HG03108 (cell line): Measurements from ENCODE around the gene SMOC2.

Source experiments
- ATAC-seq: cut with Tn5 transposase; IDR thresholded peaks from one replicate; pipeline ENCODE4 v1.9.1; 2021; ENCODE audit warnings: moderate library complexity; ENCODE audit not compliant: unreplicated experiment

SMOC2 gene

DNA sequence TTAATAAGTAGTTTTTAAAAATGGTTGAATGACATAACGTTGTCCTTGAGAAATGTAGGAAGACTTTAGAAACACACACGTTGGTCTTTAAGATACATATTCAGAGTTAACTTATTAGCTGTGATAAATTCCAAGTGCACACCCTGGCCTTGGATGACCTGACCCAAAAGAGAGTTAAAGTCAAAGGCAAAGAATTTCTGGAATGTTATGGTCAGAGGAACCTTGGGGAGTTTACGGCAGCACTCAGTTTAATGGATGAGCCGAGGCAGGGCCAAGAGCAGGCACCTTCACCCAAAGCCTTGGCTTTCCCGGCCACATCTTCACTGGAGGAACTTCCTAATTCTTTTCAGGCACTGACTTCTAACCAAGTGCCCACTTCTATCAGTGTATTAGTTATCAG lies 200.5 kb downstream of the SMOC2 start:
- no peak for ATAC-seq

- no peak for ATAC-seq
These were observed 202.4 kb downstream of the SMOC2 start for GRCh38 chr6:168643401-168643800.

DNA sequence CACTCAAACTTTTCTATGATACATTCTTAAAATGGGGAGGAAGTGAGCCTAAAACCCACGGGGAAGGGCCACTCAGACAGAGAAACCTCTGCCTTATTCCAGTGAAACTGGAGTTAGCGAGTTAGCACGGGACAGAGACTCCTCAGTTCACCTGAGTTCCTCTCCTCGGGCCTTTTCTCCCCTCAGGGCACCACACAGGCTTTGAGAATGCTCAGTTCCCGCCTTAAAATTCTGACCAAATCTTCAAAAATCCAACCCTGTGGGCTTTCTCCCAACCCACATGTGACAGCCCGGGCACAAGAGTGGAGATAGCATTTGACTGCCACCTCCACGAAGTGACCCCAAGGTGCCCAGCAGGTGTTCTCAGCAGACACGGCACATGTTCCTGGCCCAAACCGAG lies 204.3 kb downstream of the SMOC2 start:
- ATAC-seq, result no peak

DNA sequence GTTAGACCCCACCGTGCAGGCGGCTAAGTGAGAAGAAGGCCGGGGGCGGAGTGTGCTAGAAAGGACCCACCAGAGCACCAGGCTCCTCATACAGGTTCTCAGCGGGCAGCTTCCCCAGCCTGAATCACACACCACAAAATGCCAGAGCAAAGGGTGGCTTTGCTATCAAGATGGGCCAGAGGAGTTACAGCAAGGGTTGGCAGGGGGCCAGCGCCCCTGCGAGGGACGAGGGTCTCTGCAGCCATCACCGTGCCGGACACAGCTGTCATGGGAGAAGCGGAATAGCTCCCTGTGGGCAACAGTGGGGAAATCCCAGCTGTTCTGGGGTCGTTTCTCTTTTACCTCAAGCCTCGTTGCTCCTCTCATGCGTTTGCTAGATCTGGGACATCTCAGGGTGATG lies 206.3 kb downstream of the SMOC2 start:
- ATAC-seq, result no peak

GRCh38 chr6:168648240-168649125 lies 207.5 kb downstream of the SMOC2 start:
- ATAC-seq, result no peak

DNA sequence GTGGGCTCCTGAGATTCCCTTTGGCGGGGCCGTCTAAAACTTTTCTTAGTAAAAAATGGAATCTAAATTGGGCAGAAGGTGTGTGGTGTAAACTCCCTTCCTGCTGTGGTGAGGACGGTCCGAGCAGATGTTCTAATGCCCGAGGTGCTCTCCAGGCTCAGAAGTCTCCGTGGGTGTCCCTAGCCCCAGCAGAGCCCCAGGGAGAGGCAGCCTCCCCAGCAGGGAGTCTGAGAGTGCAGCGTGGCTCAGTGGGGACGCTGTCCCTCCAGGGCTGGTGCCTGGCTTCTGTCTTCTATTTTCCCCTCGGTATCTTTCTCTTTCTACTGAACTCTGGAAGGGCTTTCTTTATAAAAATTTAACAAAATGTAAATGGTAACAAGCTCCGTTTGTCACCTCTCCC lies 208.2 kb downstream of the SMOC2 start:
- ATAC-seq, result no peak

DNA sequence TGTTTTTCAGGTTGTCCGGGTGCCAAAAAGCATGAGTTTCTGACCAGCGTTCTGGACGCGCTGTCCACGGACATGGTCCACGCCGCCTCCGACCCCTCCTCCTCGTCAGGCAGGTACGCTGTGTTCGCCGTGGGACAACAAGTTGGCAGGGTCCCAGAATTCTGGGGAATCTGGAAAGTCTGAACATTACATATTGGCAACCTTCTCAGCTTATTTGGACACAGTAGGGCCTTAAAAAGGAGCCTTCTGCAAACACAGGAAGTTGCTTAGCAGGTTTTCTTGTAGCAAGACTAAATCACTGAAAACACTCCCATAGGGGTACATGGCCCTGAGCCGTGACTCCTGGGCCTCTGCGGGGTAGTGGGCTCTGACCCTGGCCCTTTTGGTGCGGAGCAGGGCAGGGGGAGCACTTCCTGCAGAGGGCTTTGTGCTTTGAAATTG lies 209.7 kb downstream of the SMOC2 start:
- no peak for ATAC-seq

GRCh38 chr6:168655462-168656152 lies 214.6 kb downstream of the SMOC2 start:
- ATAC-seq, result no peak

GRCh38 chr6:168658059-168658458 lies 217.1 kb downstream of the SMOC2 start:
- no peak for ATAC-seq

DNA sequence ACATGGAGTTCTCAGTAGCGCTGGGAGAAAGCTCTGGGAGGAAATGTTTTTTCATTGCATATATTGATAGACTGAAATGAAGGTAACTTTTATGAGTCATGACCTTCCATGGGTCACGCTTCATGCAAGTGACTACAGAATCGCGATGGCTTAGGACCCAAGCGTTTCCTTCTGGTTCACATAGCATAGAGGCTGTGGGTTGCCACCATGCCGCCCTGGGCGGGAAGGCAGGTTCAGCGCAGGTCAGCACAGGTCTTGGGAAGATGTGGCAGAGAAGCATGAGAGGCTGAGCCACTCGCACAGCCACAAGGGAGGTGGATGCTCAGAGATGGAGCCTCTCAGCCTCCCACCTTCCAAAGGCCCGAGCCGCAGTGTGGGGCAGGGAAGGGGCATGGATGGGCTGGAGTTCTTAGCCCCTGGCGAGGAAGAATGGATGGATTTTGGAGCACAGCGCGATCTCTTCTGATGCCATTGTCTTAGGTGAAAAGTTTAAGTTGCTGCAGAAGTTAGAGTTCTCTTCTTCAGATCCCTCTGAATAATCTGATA lies 219.5 kb downstream of the SMOC2 start:
- no peak for ATAC-seq

- no peak for ATAC-seq
These were observed 221.4 kb downstream of the SMOC2 start for GRCh38 chr6:168662301-168662936.

- no peak for ATAC-seq
These were observed 222.1 kb downstream of the SMOC2 start for GRCh38 chr6:168663041-168663440.

- ATAC-seq, result no peak
These were observed 224.0 kb downstream of the SMOC2 start for GRCh38 chr6:168664956-168665355.

- no peak for ATAC-seq
These were observed 225.2 kb downstream of the SMOC2 start for GRCh38 chr6:168666170-168666569.

DNA sequence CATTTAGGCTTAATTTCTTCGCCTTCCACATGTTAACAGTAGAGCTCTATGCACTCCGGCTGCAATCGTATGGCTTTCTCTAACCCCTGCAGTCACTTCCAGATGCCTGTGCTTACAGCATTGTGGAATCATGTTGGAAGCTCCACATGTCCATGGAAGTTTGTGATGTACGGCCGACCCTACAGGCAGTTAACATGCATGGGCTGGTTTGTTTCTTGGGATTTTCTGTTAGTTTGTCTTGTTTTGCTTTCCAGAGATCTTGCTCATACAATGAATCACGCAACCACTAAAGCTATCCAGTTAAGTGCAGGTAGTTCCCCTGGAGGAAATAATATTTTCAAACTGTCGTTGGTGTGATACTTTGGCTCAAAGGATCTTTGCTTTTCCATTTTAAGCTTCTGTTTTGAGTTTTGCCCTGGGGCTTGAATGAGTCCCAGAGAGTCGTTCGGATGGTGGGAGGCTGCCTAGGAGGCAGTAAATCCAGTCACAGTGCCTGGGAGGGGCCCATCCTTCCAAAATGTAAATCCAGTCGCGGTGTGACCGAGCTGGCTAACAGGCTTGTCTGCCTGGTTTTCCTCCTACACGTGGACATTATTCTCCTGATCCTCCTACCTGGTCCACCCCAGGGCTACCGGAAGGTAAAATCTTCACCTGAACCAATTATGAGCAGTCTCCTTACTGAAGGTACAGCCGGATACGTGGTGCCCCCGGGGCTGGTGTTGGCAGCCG lies 225.9 kb downstream of the SMOC2 start:
- ATAC-seq, result no peak

DNA sequence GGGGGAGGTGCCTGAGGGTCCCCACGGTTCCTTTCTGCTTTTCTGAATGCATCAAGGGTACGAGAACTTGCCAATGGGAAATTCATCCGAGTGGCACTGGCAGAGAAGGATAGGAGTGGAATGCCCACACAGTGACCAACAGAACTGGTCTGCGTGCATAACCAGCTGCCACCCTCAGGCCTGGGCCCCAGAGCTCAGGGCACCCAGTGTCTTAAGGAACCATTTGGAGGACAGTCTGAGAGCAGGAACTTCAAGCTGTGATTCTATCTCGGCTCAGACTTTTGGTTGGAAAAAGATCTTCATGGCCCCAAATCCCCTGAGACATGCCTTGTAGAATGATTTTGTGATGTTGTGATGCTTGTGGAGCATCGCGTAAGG lies 226.4 kb downstream of the SMOC2 start:
- no peak for ATAC-seq

DNA sequence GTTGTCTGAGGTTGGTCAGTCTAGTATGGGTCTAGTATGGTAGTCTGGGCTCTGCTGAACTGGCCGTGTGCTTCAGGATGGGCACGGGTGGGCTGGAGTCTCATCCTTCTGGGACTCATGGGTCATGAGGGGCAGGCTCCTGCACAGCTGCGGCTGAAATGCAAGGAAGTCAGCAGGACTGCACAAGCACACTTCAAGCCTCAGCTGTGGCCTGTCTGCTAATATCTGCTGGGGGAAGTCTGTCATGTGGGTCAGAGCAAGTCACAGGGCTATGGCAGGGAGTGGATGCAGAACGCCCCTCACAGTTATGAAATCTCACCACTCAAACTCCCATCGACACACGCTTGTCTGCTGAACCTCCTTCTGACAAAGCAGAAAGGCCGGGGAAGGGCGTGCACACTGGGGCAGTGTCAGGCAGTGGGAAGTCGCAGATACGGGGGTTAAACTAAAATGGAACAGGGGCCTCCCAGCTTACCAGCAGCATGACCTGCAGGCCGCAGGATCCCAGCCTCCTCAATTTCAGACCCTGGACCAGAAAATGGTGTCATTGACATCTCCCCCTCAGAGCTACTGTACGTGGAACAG lies 229.5 kb downstream of the SMOC2 start:
- no peak for ATAC-seq

- no peak for ATAC-seq
These were observed 230.3 kb downstream of the SMOC2 start for GRCh38 chr6:168671028-168671862.

DNA sequence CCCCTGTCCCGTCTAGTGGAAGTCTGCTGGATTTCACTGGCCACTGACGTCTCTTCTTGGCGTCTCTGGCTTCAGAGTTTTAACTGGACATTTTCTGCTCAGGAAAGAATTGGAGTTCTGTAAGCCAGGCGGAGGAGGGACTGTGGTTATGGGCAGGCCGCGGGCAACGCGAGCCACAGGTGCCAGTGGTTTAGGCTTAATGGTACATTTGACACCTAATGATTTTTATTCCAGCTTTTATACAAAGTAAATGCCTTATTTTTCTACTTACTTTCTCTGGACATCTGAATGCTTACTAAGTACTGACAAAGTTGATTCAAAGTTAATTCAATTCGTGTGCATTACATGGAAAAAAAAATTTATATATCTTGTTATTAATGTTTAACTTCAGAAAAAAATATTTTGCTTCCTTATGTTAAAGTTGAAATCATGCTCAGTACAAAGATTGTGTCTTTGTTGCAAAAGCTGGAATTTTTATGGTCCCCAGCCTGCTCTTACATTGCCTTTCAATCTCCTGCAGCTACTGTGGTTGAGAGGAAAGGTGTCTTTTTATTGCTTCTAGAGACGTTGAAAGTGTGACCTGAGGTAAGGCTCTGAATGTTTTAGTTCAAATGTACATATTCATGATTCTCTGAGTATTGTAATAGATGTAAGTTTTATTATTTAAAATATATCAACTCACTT lies 231.0 kb downstream of the SMOC2 start:
- no peak for ATAC-seq
